Measurements from ENCODE around the gene DLX1. TPM values are rescaled to one million over a fixed set of nuclear protein-coding genes. Genes with fewer than 3 reads are reported as not detected.
"Not testable (repeated sequence)": the region's sequence is repeated elsewhere in the genome, so short reads cannot be mapped to it uniquely, and the experiment has no call there.

DLX1 gene
- total and polyA plus RNA-seq, 3 donors from 2014 or later, result 0.21 TPM; not detected in 2

- Histone ChIP-seq H3K4me1 (peaks cover 5% of the 10 kb centered on the region), H3K27ac (no peak overlapping the region), H3K9me3 (no peaks in the 10 kb centered on the region), H3K4me3 (no peak overlapping the region), H3K36me3 (ENCODE audit: low read depth, missing control alignments) (no peaks in the 10 kb centered on the region), H3K27me3 (no peaks in the 10 kb centered on the region)
- DNase-seq, result no peak
- intact Hi-C loops (cut with DNase I; ENCODE audit: low total_unique reads), result loop anchor here (10.0 kb wide), 2 partner anchors 294 to 424 kb away; partner anchors contain the start of gene DYNC1I2
- TF ChIP-seq POLR2A (IDR thresholded peaks at IDR 0.05), result no peak
- TF ChIP-seq CTCF (IDR thresholded peaks at IDR 0.05), result no peak
- WGBS, 2 donors, result 19 to 24% methylated on average over 7 to 8 of the region's 8 CpGs
These were observed 23.3 kb downstream of the DLX1 start for GRCh38 chr2:172108587-172108930.

GRCh38 chr2:172109256-172109987 lies 24.1 kb downstream of the DLX1 start:
- no peak overlapping the region for H3K27ac ChIP-seq
- DNase-seq, result no peak
- TF ChIP-seq POLR2A (IDR thresholded peaks at IDR 0.05) (no peak), CTCF (IDR thresholded peaks at IDR 0.05) (no peak)
- no peaks in the 10 kb centered on the region for H3K9me3 ChIP-seq
- H3K4me3 ChIP-seq, result no peak overlapping the region
- no peaks in the 10 kb centered on the region for H3K27me3 ChIP-seq
- no peaks in the 10 kb centered on the region for H3K36me3 ChIP-seq (ENCODE audit: low read depth, missing control alignments)
- intact Hi-C loops (cut with DNase I; ENCODE audit: low total_unique reads), result loop anchor here (10.0 kb wide), 2 partner anchors 295 to 425 kb away; partner anchors contain the start of gene DYNC1I2
- peaks cover 5% of the 10 kb centered on the region for H3K4me1 ChIP-seq
- WGBS, 2 donors, result 44 to 47% methylated on average over 29 of the region's 29 CpGs

DNA sequence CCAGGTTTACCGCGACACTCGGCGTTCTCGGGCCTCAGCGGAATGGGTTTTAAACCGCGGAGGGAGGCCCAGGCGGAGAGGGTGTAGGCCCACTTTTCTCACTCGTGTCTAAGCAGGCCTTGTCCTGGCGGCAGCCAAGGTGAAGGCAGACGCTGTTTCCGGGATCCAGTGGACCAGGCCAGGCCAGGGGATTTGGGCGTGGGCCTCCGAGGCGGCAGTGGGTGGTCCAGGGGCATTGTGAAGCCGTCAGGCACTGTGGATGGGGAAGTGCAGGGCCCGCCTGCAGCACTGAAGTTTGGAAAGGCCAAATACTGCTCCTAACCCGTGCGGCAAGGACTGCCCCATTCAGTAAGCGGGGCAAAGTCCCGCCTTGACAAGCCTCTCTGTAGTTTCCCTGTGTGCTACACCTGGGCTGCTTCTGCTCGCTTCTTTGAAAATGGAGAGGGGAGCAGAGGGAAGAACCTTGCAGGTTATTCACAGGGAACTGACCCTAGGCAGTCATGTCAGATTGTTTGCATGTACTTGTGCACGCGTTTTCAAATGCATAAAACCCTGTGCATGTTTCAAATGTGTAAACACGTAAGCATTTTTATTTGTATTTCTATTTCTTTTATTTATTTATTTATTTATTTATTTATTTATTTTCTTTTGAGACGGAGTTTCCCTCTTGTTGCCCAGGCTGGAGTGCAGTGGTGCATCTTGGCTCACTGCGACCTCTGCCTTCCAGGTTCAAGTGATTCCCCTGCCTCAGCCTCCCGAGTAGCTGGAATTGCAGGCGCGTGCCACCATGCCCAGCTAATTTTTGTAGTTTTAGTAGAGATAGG lies 24.9 kb downstream of the DLX1 start:
- H3K36me3 ChIP-seq (ENCODE audit: low read depth, missing control alignments), result no peaks in the 10 kb centered on the region
- intact Hi-C loops (cut with DNase I; ENCODE audit: low total_unique reads), result loop anchor here (10.0 kb wide), 3 partner anchors 295 to 535 kb away; partner anchors contain the start of gene DYNC1I2
- H3K27me3 ChIP-seq, result no peaks in the 10 kb centered on the region
- no peak for TF ChIP-seq CTCF (IDR thresholded peaks at IDR 0.05)
- no peak for TF ChIP-seq POLR2A (IDR thresholded peaks at IDR 0.05)
- no peak overlapping the region for H3K4me3 ChIP-seq
- H3K27ac ChIP-seq, result no peak overlapping the region
- 59 to 61% methylated on average over 25 to 31 of the region's 31 CpGs for WGBS, 2 donors
- no peaks in the 10 kb centered on the region for H3K9me3 ChIP-seq
- DNase-seq, result no peak
- H3K4me1 ChIP-seq, result peaks cover 5% of the 10 kb centered on the region

DNA sequence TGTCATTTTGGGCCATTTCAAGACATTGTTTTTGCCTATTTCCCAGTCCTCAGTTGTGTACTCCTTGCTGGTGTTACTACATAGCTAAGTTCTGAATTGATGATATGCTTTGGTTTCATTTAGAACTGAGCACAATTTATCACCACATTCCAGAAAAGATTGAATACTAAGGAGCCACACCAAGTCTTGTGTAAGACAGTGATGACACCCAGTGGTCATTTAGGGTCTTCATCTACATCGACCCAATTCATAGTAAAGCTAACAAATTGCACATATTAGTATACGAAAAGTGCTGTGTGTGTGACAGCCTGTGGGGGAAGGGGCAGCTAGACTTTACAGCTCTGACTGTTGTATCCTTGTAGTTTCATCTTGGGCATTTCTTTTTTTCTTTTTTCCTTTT lies 28.3 kb downstream of the DLX1 start:
- Histone ChIP-seq H3K27me3 (no peaks in the 10 kb centered on the region), H3K4me3 (no peak overlapping the region), H3K27ac (no peak overlapping the region), H3K4me1 (no peaks in the 10 kb centered on the region), H3K9me3 (no peaks in the 10 kb centered on the region), H3K36me3 (ENCODE audit: low read depth, missing control alignments) (no peaks in the 10 kb centered on the region)
- WGBS, 2 donors, result 30 to 40% methylated on average over 2 of the region's 2 CpGs
- TF ChIP-seq POLR2A (IDR thresholded peaks at IDR 0.05), result no peak
- peak in 1 of 3 experiments; percentile 41 for TF ChIP-seq CTCF (IDR thresholded peaks at IDR 0.05)
- no peak for DNase-seq
- intact Hi-C loops (cut with DNase I; ENCODE audit: low total_unique reads), result loop anchor here (10.0 kb wide), 1 partner anchor 539 kb away; no protein-coding TSS in a partner anchor

DNA sequence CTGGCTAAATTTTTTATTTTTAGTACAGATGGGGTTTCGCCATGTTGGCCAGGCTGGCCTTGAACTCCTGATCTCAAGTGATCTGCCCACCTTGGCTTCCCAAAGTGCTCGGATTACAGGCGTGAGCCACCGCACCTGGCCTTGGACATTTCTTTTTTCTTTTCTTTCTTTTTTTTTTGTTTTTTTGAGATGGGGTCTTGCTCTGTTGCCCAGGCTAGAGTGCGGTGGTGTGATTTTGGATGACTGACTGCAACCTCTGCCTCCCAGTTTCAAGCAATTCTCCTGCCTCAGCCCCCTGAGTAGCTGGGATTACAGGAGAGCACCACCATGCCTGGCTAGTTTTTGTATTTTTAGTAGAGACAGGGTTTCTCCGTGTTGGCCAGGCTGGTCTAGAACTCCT lies 28.9 kb downstream of the DLX1 start:
- WGBS, 2 donors, result 83 to 87% methylated on average over 6 of the region's 6 CpGs
- DNase-seq; H3K4me1 ChIP-seq; H3K27me3 ChIP-seq; H3K9me3 ChIP-seq; H3K4me3 ChIP-seq; H3K27ac ChIP-seq; H3K36me3 ChIP-seq (ENCODE audit: low read depth, missing control alignments): not testable (repeated sequence)
- intact Hi-C loops (cut with DNase I; ENCODE audit: low total_unique reads), result loop anchor here (10.0 kb wide), 1 partner anchor 539 kb away; no protein-coding TSS in a partner anchor

Data from testis (tissue), 3 donors.